ENCODE results near the gene ANO1.

GRCh38 chr11:70134490-70134889 lies 56.4 kb downstream of the ANO1 start:
- no peak for TF ChIP-seq CTCF (IDR thresholded peaks at IDR 0.05)
- TF ChIP-seq POLR2A (IDR thresholded peaks at IDR 0.05), result no peak
